Activated naive CD8-positive, alpha-beta T cell treated with anti-CD3 and anti-CD28 coated beads, Interleukin-2, amount 50 U/mL, for 24 hours (primary cell): ENCODE measurements around the gene LYZL4.

ENCODE experiments used
- ATAC-seq: fragments of 150-1000 bp; cut with Tn5 transposase; one replicate; pipeline ENCODE4 v1.10.0; 2021
- DNase-seq: peaks from one replicate; pipeline ENCODE4 v3.0.0; 2021
- H3K27ac Mint-ChIP-seq: one replicate; pipeline ENCODE4 v1.8.0; 2021; ENCODE audit warnings: mild to moderate bottlenecking, mixed read lengths
- H3K27me3 Mint-ChIP-seq: one replicate; pipeline ENCODE4 v1.8.0; 2021; ENCODE audit warnings: mixed read lengths
- H3K36me3 Mint-ChIP-seq: one replicate; pipeline ENCODE4 v1.8.0; 2021; ENCODE audit warnings: low read depth, mixed read lengths
- H3K4me1 Mint-ChIP-seq: one replicate; pipeline ENCODE4 v1.8.0; 2021; ENCODE audit warnings: mixed read lengths
- H3K4me3 Mint-ChIP-seq: one replicate; pipeline ENCODE4 v1.8.0; 2021; ENCODE audit warnings: mild to moderate bottlenecking, moderate library complexity, mixed read lengths
- H3K9me3 Mint-ChIP-seq: one replicate; pipeline ENCODE4 v1.8.0; 2021; ENCODE audit warnings: mixed read lengths

Gene LYZL4

DNA sequence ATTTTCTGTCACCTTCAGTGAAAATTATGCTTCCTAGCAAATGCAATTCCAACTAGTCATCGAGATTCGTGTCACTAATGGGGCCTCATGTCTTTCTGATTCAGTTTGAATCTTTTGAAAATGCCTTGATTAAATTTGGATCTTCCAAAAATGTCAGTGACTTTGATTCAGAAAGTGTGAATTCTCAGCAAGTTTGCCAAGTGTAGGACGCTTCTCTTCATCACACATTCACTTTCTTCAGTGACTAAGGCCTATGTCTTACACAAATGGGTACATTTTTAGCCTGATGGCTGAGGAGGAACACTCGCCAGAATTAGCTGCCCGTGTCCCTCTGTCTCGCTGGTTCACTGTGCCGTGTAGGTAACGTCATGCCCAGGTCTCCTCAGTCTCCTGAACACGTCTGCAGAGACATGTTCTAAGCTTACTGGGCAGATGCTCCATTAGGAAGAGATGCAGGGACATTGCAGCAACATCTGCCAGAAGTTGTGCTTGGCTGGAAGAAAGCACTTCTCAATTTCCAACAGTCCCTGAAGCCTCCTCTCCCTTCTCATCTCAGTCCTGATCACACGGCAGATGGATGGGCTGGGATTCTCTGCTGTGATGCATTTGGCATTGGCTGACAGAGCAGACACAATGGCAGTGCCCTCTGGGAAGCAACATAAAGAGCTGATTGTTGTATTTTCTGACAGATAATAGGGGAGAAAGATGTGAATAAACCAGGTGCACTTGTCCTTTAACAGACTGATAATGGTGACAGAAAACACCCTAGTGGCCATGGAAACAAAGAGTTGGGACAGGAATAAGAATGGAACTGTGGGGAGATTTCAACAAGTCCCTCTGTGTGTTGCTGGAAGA lies 29.1 kb upstream of the LYZL4 start:
- H3K27me3 Mint-ChIP-seq = peaks cover 5% of the 10 kb centered on the region
- no peak for ATAC-seq
- no peak overlapping the region for H3K4me3 Mint-ChIP-seq
- no peaks in the 10 kb centered on the region for H3K4me1 Mint-ChIP-seq
- H3K27ac Mint-ChIP-seq = no peak overlapping the region
- no peaks in the 10 kb centered on the region for H3K36me3 Mint-ChIP-seq
- no peaks in the 10 kb centered on the region for H3K9me3 Mint-ChIP-seq
- no peak for DNase-seq

DNA sequence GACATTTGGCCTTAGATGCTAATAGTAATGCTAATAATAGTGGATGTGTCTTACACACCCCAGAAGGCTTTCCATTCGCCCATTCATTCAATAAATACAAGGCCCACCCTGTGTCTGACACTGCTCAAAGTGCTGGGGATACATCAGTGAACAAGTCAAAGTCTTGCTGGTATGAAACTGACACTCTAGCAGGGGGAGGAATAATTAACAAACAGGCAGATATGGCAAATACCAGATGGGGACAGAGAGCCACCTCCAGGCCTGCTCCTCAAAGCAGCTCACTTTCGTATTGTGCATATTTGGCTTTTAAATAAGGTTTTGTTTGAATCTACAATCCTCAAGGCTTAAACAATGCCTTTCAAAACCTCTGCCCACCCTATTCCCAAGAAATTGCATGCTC lies 28.3 kb upstream of the LYZL4 start:
- H3K9me3 Mint-ChIP-seq = no peaks in the 10 kb centered on the region
- H3K36me3 Mint-ChIP-seq = no peaks in the 10 kb centered on the region
- H3K27me3 Mint-ChIP-seq = peaks cover 1% of the 10 kb centered on the region
- DNase-seq = no peak
- no peak overlapping the region for H3K4me3 Mint-ChIP-seq
- no peak for ATAC-seq
- no peak overlapping the region for H3K27ac Mint-ChIP-seq
- H3K4me1 Mint-ChIP-seq = no peaks in the 10 kb centered on the region

DNA sequence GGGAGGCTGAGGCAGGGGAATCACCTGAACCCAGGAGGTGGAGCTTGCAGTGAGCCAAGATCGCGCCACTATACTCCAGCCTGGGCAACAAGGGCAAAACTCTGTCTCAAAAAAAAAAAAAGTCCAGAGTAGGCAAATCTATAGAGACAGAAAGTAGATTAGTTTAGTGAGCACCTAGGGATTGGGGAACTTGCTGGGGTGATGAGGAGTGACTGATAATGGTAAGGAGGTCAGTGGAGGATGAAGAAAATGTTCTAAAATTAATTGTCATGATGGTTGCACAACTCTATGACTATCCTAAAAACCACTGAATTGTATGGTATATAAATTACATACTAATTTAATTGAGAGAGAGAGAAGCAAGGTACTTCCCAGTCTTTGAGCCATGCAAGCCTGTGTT lies 27.8 kb upstream of the LYZL4 start:
- Mint-ChIP-seq H3K27ac (no peak overlapping the region), H3K9me3 (no peaks in the 10 kb centered on the region), H3K4me1 (no peaks in the 10 kb centered on the region), H3K27me3 (no peaks in the 10 kb centered on the region), H3K36me3 (no peaks in the 10 kb centered on the region), H3K4me3 (no peak overlapping the region)
- no peak for ATAC-seq
- no peak for DNase-seq

DNA sequence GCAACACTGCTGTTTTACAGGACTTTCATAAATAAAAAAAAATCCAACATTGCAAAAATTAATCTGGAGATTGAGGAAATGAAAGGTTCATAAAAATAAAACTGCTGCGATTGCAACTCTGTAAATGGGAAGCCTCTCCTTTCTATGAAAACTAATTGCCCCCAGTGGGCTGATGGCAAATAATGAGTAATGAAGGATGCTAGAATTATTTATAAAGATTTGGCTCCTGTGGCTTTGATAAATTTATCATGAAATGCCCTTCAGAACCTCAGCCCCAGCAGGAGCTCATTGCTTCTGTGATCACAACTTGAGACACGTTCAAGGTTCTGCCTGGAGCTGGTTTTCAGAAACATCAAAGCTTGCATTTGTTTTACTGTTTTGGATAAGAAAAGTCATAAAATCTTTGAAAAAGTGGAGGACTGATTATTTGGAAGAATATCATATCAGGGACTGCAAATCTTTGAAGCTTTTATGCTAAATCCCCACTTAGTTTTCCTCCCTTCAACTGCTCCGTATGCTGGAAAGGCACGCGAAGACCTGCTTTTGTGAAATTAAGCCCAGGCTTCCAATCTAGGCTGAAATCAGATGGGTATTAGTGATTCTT lies 24.5 kb upstream of the LYZL4 start:
- DNase-seq = no peak
- no peak overlapping the region for H3K27ac Mint-ChIP-seq
- H3K9me3 Mint-ChIP-seq = peaks cover 22% of the 10 kb centered on the region
- no peak overlapping the region for H3K4me3 Mint-ChIP-seq
- no peaks in the 10 kb centered on the region for H3K4me1 Mint-ChIP-seq
- no peaks in the 10 kb centered on the region for H3K36me3 Mint-ChIP-seq
- peaks cover 5% of the 10 kb centered on the region for H3K27me3 Mint-ChIP-seq
- no peak for ATAC-seq

DNA sequence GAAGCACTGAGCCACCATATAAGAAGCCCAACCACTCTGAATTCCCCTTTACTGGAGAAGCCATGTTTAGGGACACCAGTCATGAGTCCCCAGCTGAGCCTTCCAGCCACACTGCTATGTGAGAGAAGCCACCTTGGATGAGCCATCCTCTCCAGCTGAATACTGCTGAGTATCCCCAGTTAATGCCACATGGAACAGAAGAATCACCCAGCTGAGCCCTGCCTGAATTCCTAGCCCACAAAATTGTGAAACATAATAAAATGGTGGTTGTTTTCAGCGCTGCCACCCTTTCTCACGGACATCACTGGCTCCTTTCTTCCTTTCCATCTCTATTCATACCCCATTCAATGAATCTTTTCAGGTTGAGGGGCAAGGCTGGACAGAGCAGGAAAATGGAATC lies 22.1 kb upstream of the LYZL4 start:
- no peak for DNase-seq
- peaks cover 22% of the 10 kb centered on the region for H3K9me3 Mint-ChIP-seq
- H3K27me3 Mint-ChIP-seq = peaks cover 10% of the 10 kb centered on the region
- H3K27ac Mint-ChIP-seq = no peak overlapping the region
- no peak overlapping the region for H3K4me3 Mint-ChIP-seq
- no peak for ATAC-seq
- no peaks in the 10 kb centered on the region for H3K4me1 Mint-ChIP-seq
- H3K36me3 Mint-ChIP-seq = no peaks in the 10 kb centered on the region

DNA sequence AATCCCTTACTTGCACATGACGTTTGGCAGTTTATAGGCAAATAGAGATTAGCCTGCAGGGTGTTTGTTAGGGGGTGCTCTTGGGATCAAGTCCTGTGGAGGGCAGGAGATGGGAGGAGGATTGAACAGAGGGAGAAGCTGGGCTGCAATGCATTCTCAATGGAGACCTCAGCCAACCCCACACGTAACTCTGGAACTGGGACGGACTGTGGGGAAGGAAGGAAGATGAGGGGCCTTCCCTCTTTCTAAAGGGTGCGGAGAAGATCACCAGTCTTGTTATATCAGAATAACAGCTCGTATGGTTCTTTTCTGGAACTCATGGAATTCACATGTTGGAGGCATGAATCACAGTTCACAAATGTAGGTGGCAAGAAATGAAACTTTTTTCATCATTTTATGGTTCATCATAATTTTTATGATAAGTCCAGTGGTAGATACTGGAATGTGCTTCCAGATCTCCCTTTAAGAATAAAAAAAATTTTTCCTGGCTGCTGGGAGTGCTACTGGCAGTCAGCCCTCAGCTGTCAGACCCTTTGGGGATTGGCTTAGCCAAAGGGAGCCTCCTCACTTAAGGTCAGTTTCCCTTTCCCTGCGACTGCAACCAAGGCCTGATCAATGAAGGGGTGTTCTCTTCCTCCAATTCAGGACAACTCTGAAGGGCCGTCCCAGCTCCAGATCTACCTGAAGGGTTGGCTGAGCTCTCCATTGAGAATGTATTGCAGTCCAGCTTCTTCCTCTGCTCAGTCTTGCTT lies 20.5 kb upstream of the LYZL4 start:
- ATAC-seq = no peak
- H3K36me3 Mint-ChIP-seq = no peaks in the 10 kb centered on the region
- peaks cover 22% of the 10 kb centered on the region for H3K9me3 Mint-ChIP-seq
- H3K4me1 Mint-ChIP-seq = no peaks in the 10 kb centered on the region
- DNase-seq = no peak
- no peak overlapping the region for H3K27ac Mint-ChIP-seq
- no peak overlapping the region for H3K4me3 Mint-ChIP-seq
- H3K27me3 Mint-ChIP-seq = peaks cover 10% of the 10 kb centered on the region

DNA sequence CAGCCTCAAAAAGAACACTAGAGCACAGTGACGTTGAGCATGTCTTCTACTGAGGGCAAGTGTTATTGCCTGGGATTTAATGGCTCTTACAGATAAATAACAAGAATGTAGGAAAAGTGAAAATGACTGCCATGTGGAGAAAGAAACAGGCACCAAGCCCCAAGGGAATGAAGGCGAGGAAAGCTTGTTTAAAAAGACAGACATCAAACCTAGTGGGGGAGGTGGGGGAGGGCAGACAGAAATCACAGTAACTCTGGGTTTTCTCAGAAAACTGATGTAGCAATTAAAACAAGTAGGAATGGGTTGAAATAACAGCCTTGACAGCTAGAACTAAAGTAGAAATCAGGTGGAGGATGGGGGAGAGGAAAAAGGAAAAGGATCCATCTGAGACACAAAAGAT lies 18.4 kb upstream of the LYZL4 start:
- H3K9me3 Mint-ChIP-seq = peaks cover 22% of the 10 kb centered on the region
- no peak overlapping the region for H3K4me3 Mint-ChIP-seq
- no peaks in the 10 kb centered on the region for H3K36me3 Mint-ChIP-seq
- no peaks in the 10 kb centered on the region for H3K4me1 Mint-ChIP-seq
- H3K27me3 Mint-ChIP-seq = peaks cover 10% of the 10 kb centered on the region
- no peak for DNase-seq
- no peak overlapping the region for H3K27ac Mint-ChIP-seq
- no peak for ATAC-seq

DNA sequence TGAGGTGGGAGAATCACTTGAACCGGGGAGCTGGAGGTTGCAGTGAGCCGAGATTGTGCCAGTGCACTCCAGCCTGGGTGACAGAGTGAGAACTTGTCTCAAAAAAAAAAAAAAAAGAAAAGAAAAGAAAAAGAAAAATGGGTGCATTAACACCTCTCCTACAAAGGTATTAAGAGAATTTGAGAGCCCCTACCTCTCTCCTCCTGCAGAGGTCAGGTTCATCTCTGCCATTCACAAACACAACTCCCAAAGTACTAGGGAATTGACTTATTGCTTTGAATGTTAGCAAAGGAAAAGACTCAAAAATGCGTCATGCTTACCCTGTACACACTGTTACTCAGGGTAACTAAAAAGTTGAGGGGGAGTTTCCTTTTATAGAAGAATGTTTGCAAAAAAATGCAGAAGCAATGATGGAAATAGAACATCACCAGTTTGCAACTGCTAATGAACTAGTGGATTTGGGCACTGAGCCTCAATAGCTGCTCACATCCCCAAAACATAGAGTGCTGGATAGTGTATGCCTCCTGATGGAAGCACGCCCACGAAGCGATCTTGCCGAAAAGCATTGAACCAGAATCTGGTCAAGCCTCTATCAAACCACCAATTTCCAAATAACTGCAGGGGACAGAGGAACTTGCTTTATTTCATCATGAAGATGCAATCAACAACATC lies 15.5 kb upstream of the LYZL4 start:
- Mint-ChIP-seq H3K36me3 (no peaks in the 10 kb centered on the region), H3K4me1 (no peaks in the 10 kb centered on the region), H3K9me3 (peaks cover 3% of the 10 kb centered on the region), H3K4me3 (no peak overlapping the region), H3K27ac (no peak overlapping the region), H3K27me3 (peaks cover 5% of the 10 kb centered on the region)
- DNase-seq = no peak
- no peak for ATAC-seq

DNA sequence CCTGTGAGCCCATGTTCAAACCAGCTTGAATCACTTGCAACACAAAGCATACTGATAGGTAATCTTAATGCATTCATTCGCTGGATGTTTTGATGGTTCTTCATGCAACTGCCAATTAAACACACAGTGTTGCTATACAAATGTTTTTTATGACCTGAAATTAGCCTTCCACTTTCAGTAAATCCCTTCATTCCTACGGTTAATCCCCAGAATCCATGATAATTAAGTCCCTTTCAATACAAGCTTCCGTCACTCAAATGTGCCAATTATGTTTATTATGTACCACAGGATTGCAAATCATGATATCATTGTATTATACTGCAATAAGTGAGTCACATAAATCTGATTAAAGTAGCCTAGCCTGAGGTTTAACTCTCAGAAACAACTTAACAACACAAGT lies 14.5 kb upstream of the LYZL4 start:
- no peaks in the 10 kb centered on the region for H3K4me1 Mint-ChIP-seq
- H3K36me3 Mint-ChIP-seq = no peaks in the 10 kb centered on the region
- DNase-seq (no peak), ATAC-seq (no peak)
- no peak overlapping the region for H3K27ac Mint-ChIP-seq
- H3K9me3 Mint-ChIP-seq = no peaks in the 10 kb centered on the region
- H3K4me3 Mint-ChIP-seq = no peak overlapping the region
- peaks cover 5% of the 10 kb centered on the region for H3K27me3 Mint-ChIP-seq

DNA sequence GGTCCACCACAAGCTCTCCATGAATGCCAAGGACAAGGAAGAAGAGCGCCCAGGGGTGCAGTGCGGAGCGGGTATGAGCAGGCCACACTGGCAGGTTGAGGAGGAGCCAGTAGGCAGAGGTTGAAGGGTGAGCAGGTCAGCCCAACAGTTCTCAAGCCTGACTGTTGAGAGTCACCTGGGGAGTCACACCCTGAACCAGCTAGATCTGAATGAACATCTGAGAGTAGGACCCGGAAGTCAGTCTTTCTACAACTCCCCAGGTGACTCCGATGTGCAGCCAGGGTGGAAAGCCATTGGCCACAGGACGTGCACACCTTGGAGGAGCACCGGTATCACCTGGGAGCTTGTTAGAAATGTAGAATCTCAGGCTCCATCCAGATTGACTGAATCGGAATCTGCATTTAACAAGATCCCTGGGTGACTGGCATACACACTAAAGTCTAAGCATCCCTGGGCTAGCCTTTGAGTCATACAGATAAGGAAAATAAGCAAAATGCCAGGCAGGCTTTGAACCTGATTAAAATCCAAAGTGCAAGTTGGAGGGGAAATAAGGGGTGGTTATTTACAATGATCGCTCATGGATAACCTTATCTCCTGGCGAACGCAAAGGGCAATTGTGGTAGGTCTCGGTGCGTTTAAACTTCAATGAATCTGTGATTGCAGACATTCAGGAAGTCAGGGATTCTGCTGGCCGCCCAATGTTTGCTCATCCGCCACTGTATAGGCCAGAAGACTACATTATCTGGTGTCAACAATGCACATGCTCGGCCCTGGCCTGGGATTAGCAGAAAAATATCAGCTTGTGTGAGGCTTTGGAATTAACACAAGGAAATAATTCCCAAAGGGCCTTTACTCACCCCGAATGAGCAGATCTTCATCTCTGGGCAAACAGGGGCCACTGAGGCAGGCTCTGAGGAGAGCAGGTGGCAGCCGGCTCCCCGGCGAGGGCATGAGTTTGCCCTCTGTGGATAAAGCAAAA lies 11.7 kb upstream of the LYZL4 start:
- Mint-ChIP-seq H3K27me3 (no peaks in the 10 kb centered on the region), H3K4me3 (no peak overlapping the region), H3K4me1 (no peaks in the 10 kb centered on the region), H3K36me3 (no peaks in the 10 kb centered on the region), H3K27ac (no peak overlapping the region), H3K9me3 (no peaks in the 10 kb centered on the region)
- DNase-seq (no peak), ATAC-seq (no peak)

DNA sequence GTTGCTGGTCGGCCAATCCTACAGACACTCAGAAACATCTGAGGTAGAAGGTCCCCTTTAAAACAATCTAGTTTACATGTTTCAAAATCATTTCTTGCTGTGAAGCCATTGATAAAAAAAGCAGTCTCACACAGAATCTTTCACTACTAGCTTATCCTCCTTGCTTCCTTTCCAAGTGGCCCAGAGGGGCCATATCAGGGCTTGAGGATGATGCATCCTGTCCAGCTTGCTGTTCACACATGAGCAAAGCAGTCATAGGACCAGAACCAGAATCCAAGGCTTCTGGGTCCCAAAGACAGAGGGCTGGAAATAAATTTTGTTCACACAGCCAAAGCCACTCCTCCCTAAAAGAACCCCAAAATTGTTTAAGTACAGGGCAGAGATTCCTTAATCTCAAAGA lies 9.2 kb upstream of the LYZL4 start:
- Mint-ChIP-seq H3K4me1 (no peaks in the 10 kb centered on the region), H3K27me3 (peaks cover 2% of the 10 kb centered on the region), H3K9me3 (no peaks in the 10 kb centered on the region), H3K36me3 (no peaks in the 10 kb centered on the region), H3K27ac (no peak overlapping the region), H3K4me3 (no peak overlapping the region)
- ATAC-seq (no peak), DNase-seq (no peak)

DNA sequence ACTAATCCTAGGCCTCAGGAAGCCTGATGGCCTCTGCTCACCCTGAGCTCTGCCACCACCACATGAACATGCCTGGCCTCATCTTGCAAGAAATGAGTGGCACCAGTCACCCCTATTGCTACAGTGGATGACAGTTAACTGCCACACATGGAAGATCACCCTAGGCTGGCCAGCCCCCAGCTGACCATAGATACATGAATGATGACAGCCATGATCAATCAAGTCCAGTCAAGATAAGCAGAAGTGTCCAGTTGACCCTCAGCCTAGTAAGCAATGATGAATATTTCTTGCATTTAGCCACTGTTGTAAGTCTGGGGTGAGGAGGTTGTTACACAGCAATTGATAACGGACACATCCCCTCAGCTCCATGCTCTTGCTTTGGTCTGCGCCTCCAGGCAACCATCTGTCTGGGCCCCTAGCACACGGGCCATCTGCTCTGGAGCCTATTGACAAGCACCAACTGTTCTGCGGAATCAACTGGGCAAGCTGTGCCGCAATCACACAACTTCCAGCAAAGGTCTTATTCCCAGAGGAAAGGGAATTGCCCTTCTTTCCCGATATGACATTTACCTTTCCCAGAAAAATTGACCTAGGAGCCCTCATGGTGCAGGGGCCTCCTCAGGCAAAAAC lies 2.2 kb upstream of the LYZL4 start:
- Mint-ChIP-seq H3K4me3 (no peak overlapping the region), H3K36me3 (no peaks in the 10 kb centered on the region), H3K27ac (no peak overlapping the region), H3K9me3 (no peaks in the 10 kb centered on the region), H3K27me3 (peaks cover 6% of the 10 kb centered on the region), H3K4me1 (peaks cover 3% of the 10 kb centered on the region)
- ATAC-seq (no peak), DNase-seq (no peak)

DNA sequence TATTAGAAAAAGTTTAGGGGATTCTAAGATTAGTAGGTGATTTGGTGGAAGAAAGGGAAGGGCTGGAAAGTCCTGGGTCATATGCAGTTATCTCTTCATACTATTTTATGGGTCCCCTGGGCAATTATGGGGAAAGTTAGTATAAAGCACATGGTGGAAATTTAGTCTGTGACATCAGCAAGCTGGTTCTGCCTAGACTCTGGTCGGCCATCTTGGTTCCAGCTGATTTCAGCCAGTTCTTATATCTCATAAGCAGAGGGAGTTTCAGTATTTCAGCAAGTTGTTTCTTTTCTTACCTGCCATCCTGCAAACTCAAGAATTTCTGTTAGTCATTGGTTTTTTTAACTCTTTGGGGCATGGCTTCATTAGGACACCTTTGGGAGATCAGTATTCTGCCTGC lies 1.0 kb upstream of the LYZL4 start:
- H3K4me3 Mint-ChIP-seq = no peak overlapping the region
- DNase-seq (no peak), ATAC-seq (no peak)
- no peaks in the 10 kb centered on the region for H3K36me3 Mint-ChIP-seq
- H3K4me1 Mint-ChIP-seq = peaks cover 3% of the 10 kb centered on the region
- no peak overlapping the region for H3K27ac Mint-ChIP-seq
- H3K9me3 Mint-ChIP-seq = no peaks in the 10 kb centered on the region
- peaks cover 6% of the 10 kb centered on the region for H3K27me3 Mint-ChIP-seq
